ENCODE measurements around the gene CNTRL. TPM values are rescaled to one million over a fixed set of nuclear protein-coding genes. Genes with fewer than 3 reads are reported as not detected.
A peak's percentile ranks its signal among the peaks of the same experiment; 100 is the strongest.

The CNTRL gene
- total and polyA plus RNA-seq, 10 donors = 15.8 to 63.0 (median 48.9) TPM

- Histone ChIP-seq H3K27me3 (replicated peaks in 1 of 7) (no peaks in the 10 kb centered on the region), H3K9me3 (peaks cover 0 to 23% (median 13%) of the 10 kb centered on the region in 8 donors), H3K4me3 (no peak overlapping the region), H3K4me1 (peaks cover 0 to 12% (median 4%) of the 10 kb centered on the region in 6 donors), H3K27ac (no peak overlapping the region), H3K36me3 (peaks cover 0 to 12% (median 0%) of the 10 kb centered on the region in 6 donors)
- no peak for TF ChIP-seq POLR2A (IDR thresholded peaks at IDR 0.05)
- TF ChIP-seq, protein P1, sequence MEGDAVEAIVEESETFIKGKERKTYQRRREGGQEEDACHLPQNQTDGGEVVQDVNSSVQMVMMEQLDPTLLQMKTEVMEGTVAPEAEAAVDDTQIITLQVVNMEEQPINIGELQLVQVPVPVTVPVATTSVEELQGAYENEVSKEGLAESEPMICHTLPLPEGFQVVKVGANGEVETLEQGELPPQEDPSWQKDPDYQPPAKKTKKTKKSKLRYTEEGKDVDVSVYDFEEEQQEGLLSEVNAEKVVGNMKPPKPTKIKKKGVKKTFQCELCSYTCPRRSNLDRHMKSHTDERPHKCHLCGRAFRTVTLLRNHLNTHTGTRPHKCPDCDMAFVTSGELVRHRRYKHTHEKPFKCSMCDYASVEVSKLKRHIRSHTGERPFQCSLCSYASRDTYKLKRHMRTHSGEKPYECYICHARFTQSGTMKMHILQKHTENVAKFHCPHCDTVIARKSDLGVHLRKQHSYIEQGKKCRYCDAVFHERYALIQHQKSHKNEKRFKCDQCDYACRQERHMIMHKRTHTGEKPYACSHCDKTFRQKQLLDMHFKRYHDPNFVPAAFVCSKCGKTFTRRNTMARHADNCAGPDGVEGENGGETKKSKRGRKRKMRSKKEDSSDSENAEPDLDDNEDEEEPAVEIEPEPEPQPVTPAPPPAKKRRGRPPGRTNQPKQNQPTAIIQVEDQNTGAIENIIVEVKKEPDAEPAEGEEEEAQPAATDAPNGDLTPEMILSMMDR (IDR thresholded peaks at IDR 0.05 in 8 of 11, conservative IDR thresholded peaks at IDR 0.05 in 3 of 11) = peak in 3 of 11 experiments; percentile 10 to 17 (median 13)
- 86 to 100% (median 100%) methylated on average over 2 of the region's 2 CpGs for WGBS, 5 donors
- intact Hi-C loops (cut with DNase I; ENCODE audit: low total_unique reads) = loop anchor here (5.0 kb wide), 1 partner anchor 298 kb away; no protein-coding TSS in a partner anchor
- no peak for DNase-seq
These were observed 19.1 kb upstream of the CNTRL start for GRCh38 chr9:121055642-121056143.

DNA sequence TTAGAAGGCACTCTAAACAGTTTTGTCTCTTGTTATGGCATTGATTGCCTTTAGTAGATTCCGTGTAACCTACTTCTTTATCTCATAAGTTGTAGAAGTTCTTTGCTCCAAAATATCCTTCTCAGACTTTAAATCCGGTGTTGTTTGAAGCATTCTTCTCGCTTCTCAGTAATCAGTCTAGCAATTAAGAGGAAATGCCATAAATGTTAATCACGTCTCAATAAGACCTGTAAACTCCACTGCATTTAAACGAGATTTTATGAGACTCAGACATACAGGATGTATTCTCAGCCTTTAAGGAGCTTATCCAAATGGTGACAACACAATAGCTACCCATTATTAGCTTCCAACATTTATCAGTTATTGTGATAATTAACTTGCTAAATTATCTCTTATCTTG lies 16.9 kb upstream of the CNTRL start:
- peaks cover 0 to 12% (median 0%) of the 10 kb centered on the region in 6 donors for H3K36me3 ChIP-seq
- WGBS, 5 donors = 89 to 96% (median 91%) methylated on average over 5 of the region's 5 CpGs
- peaks cover 0 to 12% (median 4%) of the 10 kb centered on the region in 6 donors for H3K4me1 ChIP-seq
- H3K4me3 ChIP-seq = no peak overlapping the region
- no peak overlapping the region for H3K27ac ChIP-seq
- no peak for TF ChIP-seq POLR2AphosphoS5 (IDR thresholded peaks at IDR 0.05)
- no peak for TF ChIP-seq POLR2A (IDR thresholded peaks at IDR 0.05)
- TF ChIP-seq, protein P1 (IDR thresholded peaks at IDR 0.05 in 8 of 11, conservative IDR thresholded peaks at IDR 0.05 in 3 of 11) = no peak
- no peak for DNase-seq
- H3K27me3 ChIP-seq (replicated peaks in 1 of 7) = no peaks in the 10 kb centered on the region
- peaks cover 0 to 23% (median 13%) of the 10 kb centered on the region in 8 donors for H3K9me3 ChIP-seq
- intact Hi-C loops (cut with DNase I; ENCODE audit: low total_unique reads) = loop anchor here (5.0 kb wide), 1 partner anchor 301 kb away; no protein-coding TSS in a partner anchor

- Histone ChIP-seq H3K4me1 (peaks cover 0 to 12% (median 4%) of the 10 kb centered on the region in 6 donors), H3K4me3 (no peak overlapping the region), H3K36me3 (peaks cover 0 to 12% (median 0%) of the 10 kb centered on the region in 6 donors), H3K27ac (no peak overlapping the region), H3K9me3 (peaks cover 0 to 23% (median 13%) of the 10 kb centered on the region in 8 donors), H3K27me3 (replicated peaks in 1 of 7) (no peaks in the 10 kb centered on the region)
- no peak for DNase-seq
- WGBS, 5 donors = 70 to 83% (median 75%) methylated on average over 6 of the region's 6 CpGs
- intact Hi-C loops (cut with DNase I; ENCODE audit: low total_unique reads) = loop anchor here (5.0 kb wide), 1 partner anchor 302 kb away; no protein-coding TSS in a partner anchor
- TF ChIP-seq, protein P1 (IDR thresholded peaks at IDR 0.05 in 8 of 11, conservative IDR thresholded peaks at IDR 0.05 in 3 of 11) = no peak
- no peak for TF ChIP-seq POLR2AphosphoS5 (IDR thresholded peaks at IDR 0.05)
- no peak for TF ChIP-seq POLR2A (IDR thresholded peaks at IDR 0.05)
These were observed 15.2 kb upstream of the CNTRL start for GRCh38 chr9:121059513-121059912.

GRCh38 chr9:121059998-121060636 lies 14.6 kb upstream of the CNTRL start:
- WGBS, 5 donors = 23 to 31% (median 29%) methylated on average over 6 of the region's 6 CpGs
- Histone ChIP-seq H3K27me3 (replicated peaks in 1 of 7) (no peaks in the 10 kb centered on the region), H3K36me3 (peaks cover 0 to 11% (median 0%) of the 10 kb centered on the region in 6 donors), H3K4me1 (peaks cover 0 to 12% (median 4%) of the 10 kb centered on the region in 6 donors), H3K4me3 (no peak overlapping the region), H3K9me3 (peaks cover 0 to 23% (median 13%) of the 10 kb centered on the region in 8 donors), H3K27ac (no peak overlapping the region)
- intact Hi-C loops (cut with DNase I; ENCODE audit: low total_unique reads) = loop anchor here (5.0 kb wide), 1 partner anchor 303 kb away; no protein-coding TSS in a partner anchor
- no peak for TF ChIP-seq POLR2AphosphoS5 (IDR thresholded peaks at IDR 0.05)
- TF ChIP-seq, protein P1 (IDR thresholded peaks at IDR 0.05 in 8 of 11, conservative IDR thresholded peaks at IDR 0.05 in 3 of 11) = peak; percentile 30 to 78 (median 68)
- DNase-seq = no peak
